ENCODE data around the gene PPP3CA.

Gene PPP3CA

GRCh38 chr4:101197350-101197749 lies 150.0 kb downstream of the PPP3CA start:
- H3K27ac ChIP-seq (ENCODE audit: low read length) = no peak overlapping the region
- H3F3A ChIP-seq (ENCODE audit: insufficient read depth, low read length) = no peaks in the 10 kb centered on the region
- H2AFZ ChIP-seq (ENCODE audit: low read length) = no peak overlapping the region
- no peak overlapping the region for H3K4me3 ChIP-seq (ENCODE audit: low read length)
- no peak for TF ChIP-seq CTCF (IDR thresholded peaks at IDR 0.05; ENCODE audit: low read length)
- TF ChIP-seq EZH2 (optimal IDR thresholded peaks at IDR 0.05; ENCODE audit: low read depth, low read length) = no peak
- TF ChIP-seq EZH2phosphoT487 (IDR thresholded peaks at IDR 0.05; ENCODE audit: low read length) = no peak
- H3K9me2 ChIP-seq (replicated peaks; ENCODE audit: insufficient read depth, low read length) = no peaks in the 10 kb centered on the region
- H3K4me1 ChIP-seq (ENCODE audit: low read length) = no peaks in the 10 kb centered on the region
- H3K79me2 ChIP-seq (ENCODE audit: low read length) = peaks cover 23% of the 10 kb centered on the region
- no peak for DNase-seq
- H3K9ac ChIP-seq (ENCODE audit: low read length) = no peak overlapping the region
- no peaks in the 10 kb centered on the region for H3K36me3 ChIP-seq (replicated peaks; ENCODE audit: insufficient read depth, low read length)
- no peaks in the 10 kb centered on the region for H3K27me3 ChIP-seq (replicated peaks; ENCODE audit: insufficient read depth, low read length)
- no peak overlapping the region for H3K4me2 ChIP-seq (ENCODE audit: low read depth, low read length)
- H4K20me1 ChIP-seq (ENCODE audit: insufficient read depth, low read length) = no peaks in the 10 kb centered on the region
- no peaks in the 10 kb centered on the region for H3K9me3 ChIP-seq (replicated peaks; ENCODE audit: insufficient read depth, low read length)

GRCh38 chr4:101192244-101192643 lies 155.1 kb downstream of the PPP3CA start:
- no peaks in the 10 kb centered on the region for H4K20me1 ChIP-seq (ENCODE audit: insufficient read depth, low read length)
- no peaks in the 10 kb centered on the region for H3K79me2 ChIP-seq (ENCODE audit: low read length)
- H3K27ac ChIP-seq (ENCODE audit: low read length) = no peak overlapping the region
- no peak for DNase-seq
- H3K4me2 ChIP-seq (ENCODE audit: low read depth, low read length) = no peak overlapping the region
- no peak overlapping the region for H2AFZ ChIP-seq (ENCODE audit: low read length)
- TF ChIP-seq EZH2phosphoT487 (IDR thresholded peaks at IDR 0.05; ENCODE audit: low read length) (no peak), EZH2 (optimal IDR thresholded peaks at IDR 0.05; ENCODE audit: low read depth, low read length) (no peak), CTCF (IDR thresholded peaks at IDR 0.05; ENCODE audit: low read length) (no peak)
- H3K9me2 ChIP-seq (replicated peaks; ENCODE audit: insufficient read depth, low read length) = no peaks in the 10 kb centered on the region
- no peaks in the 10 kb centered on the region for H3K9me3 ChIP-seq (replicated peaks; ENCODE audit: insufficient read depth, low read length)
- no peak overlapping the region for H3K4me3 ChIP-seq (ENCODE audit: low read length)
- no peaks in the 10 kb centered on the region for H3F3A ChIP-seq (ENCODE audit: insufficient read depth, low read length)
- no peak overlapping the region for H3K9ac ChIP-seq (ENCODE audit: low read length)
- no peaks in the 10 kb centered on the region for H3K4me1 ChIP-seq (ENCODE audit: low read length)
- no peaks in the 10 kb centered on the region for H3K36me3 ChIP-seq (replicated peaks; ENCODE audit: insufficient read depth, low read length)
- H3K27me3 ChIP-seq (replicated peaks; ENCODE audit: insufficient read depth, low read length) = no peaks in the 10 kb centered on the region

- H3K36me3 ChIP-seq (replicated peaks; ENCODE audit: insufficient read depth, low read length) = no peaks in the 10 kb centered on the region
- no peak overlapping the region for H3K4me3 ChIP-seq (ENCODE audit: low read length)
- no peaks in the 10 kb centered on the region for H3F3A ChIP-seq (ENCODE audit: insufficient read depth, low read length)
- H3K9ac ChIP-seq (ENCODE audit: low read length) = no peak overlapping the region
- no peaks in the 10 kb centered on the region for H3K9me3 ChIP-seq (replicated peaks; ENCODE audit: insufficient read depth, low read length)
- 0 out of 2 replicates have a peak, but pooled peaks cover 5% of the 10 kb centered on the region for H3K79me2 ChIP-seq (ENCODE audit: low read length)
- H3K27ac ChIP-seq (ENCODE audit: low read length) = no peak overlapping the region
- H3K4me1 ChIP-seq (ENCODE audit: low read length) = no peaks in the 10 kb centered on the region
- no peaks in the 10 kb centered on the region for H3K27me3 ChIP-seq (replicated peaks; ENCODE audit: insufficient read depth, low read length)
- H3K9me2 ChIP-seq (replicated peaks; ENCODE audit: insufficient read depth, low read length) = no peaks in the 10 kb centered on the region
- no peak overlapping the region for H2AFZ ChIP-seq (ENCODE audit: low read length)
- H4K20me1 ChIP-seq (ENCODE audit: insufficient read depth, low read length) = no peaks in the 10 kb centered on the region
- no peak for TF ChIP-seq EZH2 (optimal IDR thresholded peaks at IDR 0.05; ENCODE audit: low read depth, low read length)
- no peak for TF ChIP-seq EZH2phosphoT487 (IDR thresholded peaks at IDR 0.05; ENCODE audit: low read length)
- no peak for TF ChIP-seq CTCF (IDR thresholded peaks at IDR 0.05; ENCODE audit: low read length)
- H3K4me2 ChIP-seq (ENCODE audit: low read depth, low read length) = no peak overlapping the region
- no peak for DNase-seq
Measured at GRCh38 chr4:101191302-101192098, 155.8 kb downstream of the PPP3CA start.

All from MM.1S (cell line).